Stimulated activated CD4-positive, alpha-beta T cell treated with anti-CD3 and anti-CD28 coated beads, Interleukin-1b, Interleukin-23, amount 100 ng/mL, for 1 hour (primary cell): Measurements from ENCODE around the gene HLA-A.

Source experiments
- DNase-seq, 2 donors: peaks; one replicate each; pipeline ENCODE4 v3.0.0-alpha.2; 2020; ENCODE audit warnings: low read depth in 2 of 2

Gene HLA-A

DNA sequence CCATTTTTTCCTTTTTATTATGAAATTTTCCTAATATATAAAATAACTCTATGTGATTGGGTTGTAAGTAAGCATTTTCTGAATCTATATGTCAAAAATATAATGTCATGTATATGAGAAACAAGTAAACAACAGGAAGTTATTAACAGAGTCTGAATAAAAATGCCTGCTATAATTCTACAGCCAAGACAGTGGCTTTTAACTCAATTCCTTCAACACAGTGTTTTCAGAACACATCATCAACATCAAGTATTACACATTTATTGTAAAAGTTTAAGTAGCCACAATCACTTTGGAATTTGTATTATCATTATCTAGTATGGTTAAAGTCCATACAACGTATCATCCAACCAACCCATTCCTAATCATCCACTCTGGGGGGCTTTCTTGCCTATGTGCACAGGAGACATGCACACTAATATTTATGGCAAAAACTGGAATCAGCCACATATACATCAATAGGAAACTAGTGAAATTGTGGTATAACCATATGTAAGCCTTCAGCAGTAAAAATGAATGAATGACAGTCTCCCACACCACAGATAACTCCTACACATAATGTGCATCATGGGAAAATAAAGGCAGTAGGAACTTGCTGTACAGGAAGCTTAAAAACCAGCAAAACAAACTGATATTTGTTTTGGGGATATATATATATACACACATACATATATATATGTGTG, 6.9 kb upstream of the HLA-A start:
- no peak for DNase-seq

DNA sequence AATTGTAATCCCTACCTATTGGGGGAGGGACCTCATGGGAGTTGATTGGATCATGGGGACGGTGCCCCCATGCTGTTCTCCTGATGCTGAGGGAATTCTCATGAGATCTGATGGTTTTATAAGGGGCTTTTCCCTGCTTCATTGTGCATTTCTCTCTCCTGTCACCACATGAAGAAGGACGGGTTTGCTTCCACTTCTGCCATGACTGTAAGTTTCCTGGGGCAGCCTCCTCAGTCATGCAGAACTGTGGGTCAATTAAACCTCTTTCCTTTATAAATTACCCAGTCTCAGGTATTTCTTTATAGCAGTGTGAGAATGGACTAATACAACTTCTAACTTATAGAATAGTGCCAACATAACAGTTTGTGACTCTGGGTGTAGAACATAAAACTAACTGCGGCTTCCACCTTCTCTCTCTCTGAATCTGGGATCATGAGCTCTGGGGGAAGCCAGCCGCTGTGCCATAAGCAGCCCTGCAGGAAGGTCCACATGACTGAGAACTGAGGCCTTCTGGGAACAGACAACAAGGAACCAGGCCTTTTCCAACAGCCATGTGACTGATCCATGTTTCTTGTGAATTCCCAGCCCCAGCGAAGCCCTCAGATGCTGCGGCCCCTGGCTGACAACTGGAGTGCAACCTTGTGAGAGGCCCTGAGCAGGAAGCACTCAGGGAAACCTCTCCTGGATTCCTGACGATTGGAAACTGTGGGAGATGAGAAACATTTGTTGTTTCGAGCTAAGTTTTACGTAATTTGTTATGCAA, 3.4 kb upstream of the HLA-A start:
- no peak for DNase-seq

DNA sequence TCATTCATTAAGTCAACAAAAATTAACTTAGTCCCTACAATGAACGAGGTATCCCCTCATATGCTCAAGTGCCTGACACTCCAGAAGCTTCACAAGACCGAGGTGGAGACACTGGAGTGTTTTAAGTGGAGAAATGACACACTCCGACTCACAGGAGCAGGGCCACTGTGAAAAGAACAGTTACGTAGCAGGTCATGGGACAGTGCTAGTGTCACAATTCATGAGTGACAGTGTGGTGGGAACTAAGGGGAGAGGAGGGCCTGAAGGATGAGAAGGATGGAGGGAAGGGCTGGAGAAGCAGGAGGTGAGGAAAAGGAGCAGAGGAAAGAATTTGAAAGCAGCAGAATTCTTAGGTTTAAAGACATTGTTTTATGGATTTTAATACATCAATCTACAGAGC, 1.3 kb upstream of the HLA-A start:
- DNase-seq: no peak

DNA sequence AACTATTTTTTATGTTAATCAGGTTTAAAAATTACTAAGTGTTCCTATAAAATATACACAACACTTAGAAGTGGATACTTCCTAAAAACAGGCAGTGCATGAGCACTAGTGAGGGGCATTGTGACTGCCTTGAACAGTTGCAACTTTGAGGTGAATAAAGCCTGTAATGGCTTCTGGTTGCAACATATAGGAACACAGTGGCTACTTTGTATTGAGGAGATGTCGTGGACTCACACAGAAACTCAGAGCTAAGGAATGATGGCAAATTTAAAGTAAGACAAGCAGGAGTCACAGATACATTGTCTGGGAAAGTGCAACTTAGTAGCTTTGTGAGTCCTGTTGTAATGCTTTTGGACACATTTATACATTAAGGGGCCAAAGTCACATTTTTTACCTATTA, 861 bp upstream of the HLA-A start:
- no peak for DNase-seq

DNA sequence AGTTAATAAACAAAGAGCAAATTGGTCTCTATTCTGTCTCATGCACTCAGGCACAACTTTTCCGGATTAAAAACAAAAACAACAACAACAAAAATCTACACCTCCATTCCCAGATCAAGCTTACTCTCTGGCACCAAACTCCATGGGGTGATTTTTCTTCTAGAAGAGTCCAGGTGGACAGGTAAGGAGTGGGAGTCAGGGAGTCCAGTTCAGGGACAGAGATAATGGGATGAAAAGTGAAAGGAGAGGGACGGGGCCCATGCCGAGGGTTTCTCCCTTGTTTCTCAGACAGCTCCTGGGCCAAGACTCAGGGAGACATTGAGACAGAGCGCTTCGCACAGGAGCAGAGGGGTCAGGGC, 437 bp upstream of the HLA-A start:
- no peak for DNase-seq

DNA sequence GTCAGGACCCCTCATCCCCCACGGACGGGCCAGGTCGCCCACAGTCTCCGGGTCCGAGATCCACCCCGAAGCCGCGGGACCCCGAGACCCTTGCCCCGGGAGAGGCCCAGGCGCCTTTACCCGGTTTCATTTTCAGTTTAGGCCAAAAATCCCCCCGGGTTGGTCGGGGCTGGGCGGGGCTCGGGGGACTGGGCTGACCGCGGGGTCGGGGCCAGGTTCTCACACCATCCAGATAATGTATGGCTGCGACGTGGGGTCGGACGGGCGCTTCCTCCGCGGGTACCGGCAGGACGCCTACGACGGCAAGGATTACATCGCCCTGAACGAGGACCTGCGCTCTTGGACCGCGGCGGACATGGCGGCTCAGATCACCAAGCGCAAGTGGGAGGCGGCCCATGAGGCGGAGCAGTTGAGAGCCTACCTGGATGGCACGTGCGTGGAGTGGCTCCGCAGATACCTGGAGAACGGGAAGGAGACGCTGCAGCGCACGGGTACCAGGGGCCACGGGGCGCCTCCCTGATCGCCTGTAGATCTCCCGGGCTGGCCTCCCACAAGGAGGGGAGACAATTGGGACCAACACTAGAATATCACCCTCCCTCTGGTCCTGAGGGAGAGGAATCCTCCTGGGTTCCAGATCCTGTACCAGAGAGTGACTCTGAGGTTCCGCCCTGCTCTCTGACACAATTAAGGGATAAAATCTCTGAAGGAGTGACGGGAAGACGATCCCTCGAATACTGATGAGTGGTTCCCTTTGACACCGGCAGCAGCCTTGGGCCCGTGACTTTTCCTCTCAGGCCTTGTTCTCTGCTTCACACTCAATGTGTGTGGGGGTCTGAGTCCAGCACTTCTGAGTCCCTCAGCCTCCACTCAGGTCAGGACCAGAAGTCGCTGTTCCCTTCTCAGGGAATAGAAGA, 978 bp downstream of the HLA-A start:
- no peak for DNase-seq

DNA sequence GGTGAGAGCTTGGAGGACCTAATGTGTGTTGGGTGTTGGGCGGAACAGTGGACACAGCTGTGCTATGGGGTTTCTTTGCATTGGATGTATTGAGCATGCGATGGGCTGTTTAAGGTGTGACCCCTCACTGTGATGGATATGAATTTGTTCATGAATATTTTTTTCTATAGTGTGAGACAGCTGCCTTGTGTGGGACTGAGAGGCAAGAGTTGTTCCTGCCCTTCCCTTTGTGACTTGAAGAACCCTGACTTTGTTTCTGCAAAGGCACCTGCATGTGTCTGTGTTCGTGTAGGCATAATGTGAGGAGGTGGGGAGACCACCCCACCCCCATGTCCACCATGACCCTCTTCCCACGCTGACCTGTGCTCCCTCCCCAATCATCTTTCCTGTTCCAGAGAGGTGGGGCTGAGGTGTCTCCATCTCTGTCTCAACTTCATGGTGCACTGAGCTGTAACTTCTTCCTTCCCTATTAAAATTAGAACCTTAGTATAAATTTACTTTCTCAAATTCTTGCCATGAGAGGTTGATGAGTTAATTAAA, 3.0 kb downstream of the HLA-A start:
- DNase-seq: no peak

DNA sequence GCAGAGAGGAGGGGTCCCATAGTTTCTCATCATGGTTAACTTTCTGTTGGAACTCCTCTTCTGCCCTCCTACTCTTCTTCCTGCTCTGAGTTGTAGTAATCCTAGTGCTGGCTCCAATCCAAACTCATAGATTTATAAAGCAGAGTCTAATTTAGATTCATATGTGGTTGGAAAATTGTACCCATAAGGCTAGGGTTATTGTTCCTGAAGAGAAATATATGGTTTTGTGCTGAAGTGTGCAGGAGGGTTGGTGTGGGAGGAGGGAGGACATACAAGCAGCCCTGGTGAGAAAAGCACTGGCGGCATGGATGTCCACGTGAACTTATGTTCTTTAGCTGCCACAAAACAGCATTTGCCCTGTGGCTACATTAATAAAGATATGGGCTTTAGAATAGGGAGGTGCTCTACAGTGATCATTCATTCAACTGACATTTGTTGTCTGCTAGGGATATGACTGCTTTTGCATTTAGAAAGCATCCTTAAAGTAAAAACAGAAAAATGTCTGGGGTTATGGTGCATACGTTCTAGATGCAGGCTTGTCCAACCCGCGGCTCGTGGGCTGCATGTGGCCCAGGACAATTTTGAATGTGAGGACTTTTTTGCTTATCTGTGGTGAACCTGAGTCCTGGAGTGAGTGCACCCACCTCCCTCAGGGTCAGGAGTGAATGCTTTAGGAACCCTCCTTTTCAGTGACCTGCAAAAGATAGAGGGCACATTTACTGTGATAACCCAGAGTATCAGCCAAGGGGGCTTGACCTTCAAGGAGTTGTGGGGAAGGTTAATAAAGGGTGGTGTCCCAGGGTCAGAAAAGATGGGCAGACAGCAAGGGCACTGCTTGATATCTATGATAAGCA, 4.1 kb downstream of the HLA-A start:
- DNase-seq: no peak

DNA sequence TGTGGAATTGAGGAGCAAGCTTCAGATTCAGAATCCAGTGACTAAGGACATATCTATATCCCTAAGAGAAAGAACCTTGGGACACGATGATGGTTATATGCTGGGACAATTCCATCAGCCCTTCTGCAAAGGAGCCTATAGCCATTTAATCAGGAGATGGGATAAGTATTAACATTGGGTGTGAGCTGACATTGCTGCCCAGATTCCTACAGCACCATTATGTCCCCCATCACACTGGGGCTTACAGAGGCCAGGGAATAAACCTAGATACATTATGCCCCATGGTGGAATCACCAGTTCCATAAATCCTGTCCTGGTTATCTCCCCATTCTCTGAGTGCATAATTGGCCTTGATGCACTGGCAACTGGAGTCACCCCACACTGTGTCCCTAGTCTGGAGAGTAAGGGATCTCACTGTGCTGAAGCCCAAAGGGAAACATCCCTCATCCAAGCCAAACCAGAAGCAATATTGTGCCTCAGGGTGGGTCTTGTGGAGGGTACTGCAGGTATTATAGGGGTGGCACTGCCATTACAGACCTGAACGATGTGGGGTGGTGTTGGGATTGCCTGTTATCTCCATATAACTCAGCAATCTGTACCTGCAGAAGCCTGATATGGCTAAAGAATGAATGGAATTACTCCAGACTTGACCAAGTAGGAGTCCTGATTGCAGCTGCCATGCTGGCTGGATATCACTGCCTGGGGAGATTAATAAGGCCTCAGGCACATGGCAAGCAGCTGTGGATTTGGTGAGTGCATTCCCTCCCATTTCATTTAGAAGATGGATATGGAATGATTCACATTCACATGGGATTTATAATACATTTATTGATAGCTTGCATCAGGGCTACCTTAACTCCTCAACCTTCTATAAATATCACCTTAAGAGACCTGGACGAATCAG, 5.0 kb downstream of the HLA-A start:
- DNase-seq: no peak

DNA sequence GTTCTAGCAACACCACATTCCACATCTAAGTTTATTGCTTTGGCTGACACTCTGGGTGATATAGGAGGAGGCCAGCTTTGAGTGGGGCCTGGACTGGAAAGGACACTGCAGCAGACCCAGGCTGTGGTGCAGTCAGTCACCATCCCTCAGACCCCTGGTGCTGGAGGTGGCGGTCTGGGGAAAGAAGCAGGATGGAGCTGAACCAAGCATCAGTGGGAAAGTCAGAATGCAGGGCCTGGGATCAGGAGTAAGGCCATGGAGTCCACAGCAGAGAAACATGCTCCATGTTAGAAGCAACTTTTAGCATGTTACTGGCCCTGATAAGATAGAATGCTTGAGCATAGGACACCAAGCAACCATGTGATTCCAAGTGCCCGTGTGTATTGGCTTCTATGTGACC, 5.9 kb downstream of the HLA-A start:
- DNase-seq: no peak

DNA sequence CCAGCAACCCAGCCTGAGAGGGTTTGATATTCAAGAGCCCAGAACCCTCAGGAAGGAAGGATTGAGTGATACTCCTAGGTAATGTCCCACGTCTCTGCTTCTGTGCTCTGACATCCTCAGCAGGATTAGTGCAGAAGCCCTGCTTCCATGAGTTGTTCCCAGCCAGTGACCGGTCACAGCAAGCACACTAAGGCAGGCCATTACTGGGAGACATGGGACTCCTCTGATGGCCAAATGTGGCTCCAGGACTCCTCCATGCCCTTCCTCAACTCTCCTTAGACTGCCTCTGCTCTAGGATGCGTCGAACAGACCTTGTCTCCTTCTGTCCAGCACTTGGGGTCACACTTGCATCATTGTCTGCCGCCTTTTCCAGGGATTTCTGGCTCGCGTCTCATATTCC, 7.6 kb downstream of the HLA-A start:
- no peak for DNase-seq

DNA sequence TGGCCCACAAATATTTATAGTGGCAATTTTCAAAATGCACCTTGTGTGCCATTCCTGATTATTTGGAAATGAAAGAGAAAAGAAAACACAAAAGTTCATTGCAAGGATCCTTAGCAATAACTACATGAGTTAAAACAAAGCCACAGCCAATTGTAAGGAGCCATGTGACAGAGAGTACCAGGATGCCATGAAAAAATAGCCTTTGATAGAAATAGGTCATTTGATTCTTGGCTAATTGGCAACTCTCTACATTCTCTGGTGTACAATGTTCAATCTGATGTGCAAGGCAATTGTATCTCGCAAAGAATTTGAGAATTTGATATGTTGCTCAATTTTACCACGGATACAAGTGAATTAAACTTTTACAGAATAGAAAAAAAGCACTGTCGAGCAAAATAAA, 9.6 kb downstream of the HLA-A start:
- no peak for DNase-seq

DNA sequence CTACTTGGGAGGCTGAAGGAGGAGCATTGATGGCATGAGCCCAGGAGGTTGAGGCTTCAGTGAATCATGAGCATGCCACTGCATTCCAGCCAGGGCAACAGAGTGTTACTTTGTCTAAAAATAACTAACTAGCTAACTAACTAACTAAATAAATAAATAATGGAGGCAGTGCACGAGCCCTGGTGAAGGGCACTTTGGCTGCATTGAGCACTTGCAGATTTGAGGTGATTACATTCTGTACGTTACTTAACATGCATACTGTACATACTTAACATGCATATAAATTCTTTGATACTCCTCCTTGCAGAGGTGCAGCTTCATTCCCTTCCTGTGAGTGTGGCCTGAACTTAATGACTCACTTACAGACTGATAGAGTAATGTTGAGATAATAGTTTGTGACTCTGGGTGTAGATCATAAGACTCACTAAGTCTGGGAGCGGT, 10.7 kb downstream of the HLA-A start:
- DNase-seq: no peak

DNA sequence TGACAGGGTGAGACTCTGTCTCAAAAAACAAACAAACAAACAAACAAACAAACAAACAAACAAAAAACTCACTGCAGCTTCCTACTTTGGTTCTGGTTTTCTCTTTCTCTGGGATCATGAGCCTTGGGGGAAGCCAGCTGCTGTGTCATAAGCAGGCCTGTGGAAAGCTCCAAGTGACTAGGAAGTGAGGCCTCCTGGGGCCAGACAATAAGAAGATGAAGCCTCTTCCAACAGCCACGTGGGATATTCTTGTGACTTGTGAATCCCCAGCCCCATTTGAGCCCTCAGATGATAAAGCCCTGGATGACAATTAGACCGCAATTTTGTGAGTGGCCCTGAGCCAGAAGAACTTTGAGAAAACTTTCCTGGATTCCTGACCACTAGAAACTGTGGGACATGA, 11.4 kb downstream of the HLA-A start:
- no peak for DNase-seq

DNA sequence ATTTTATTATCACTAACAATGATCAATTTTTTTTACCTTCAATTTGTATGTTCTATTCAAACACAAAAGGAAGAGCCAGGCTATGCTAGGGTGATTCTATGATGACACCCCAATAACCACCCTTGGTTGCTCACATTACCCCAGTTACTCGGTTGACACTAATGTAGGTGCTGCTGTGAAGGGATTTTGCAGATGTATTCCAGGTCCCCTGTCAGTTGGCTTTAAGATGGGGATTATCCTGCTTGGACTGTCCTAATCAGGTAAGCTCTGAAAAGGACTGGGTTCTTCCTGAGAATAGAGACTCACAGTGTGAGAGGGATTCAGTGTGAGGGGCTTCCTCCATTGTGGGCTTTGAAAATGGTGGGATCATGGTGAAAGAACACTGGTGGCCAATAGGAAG, 11.9 kb downstream of the HLA-A start:
- DNase-seq: no peak

DNA sequence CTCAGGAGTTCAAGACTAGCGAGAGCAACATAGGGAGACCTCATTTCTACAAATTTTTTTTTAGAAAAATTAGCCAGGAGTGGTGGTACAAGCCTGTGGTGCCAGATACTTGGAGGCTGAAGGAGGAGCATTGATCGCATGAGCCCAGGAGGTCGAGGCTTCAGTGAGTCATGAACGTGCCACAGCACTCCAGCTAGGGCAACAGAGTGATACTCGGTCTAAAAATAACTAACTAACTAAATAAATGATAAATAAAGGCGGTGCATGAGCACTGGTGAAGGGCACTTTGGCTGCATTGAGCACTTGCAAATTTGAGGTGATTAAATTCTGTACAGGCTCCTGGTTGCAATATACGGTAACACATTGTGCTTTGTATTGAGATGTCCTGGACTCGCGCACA, 13.5 kb downstream of the HLA-A start:
- DNase-seq: no peak

DNA sequence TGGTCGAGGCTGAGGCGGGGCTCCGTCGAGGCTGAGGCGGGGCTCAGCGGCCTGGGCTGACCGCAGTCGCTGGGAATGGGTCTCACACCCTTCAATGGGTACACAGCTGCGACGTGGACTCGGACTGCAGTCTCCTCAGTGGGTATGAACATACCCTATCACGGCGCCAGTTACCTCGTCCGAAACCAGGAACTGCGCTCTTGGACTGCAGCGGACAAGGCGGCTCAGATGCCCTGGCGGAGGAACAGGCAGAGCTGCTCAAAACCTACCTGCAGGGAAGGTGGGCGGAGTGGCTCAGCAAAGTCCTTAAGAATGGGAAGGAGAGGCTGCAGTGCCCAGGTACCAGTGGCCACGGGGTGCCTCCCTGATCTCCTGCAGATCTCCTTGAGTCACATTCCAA, 14.2 kb downstream of the HLA-A start:
- no peak for DNase-seq

DNA sequence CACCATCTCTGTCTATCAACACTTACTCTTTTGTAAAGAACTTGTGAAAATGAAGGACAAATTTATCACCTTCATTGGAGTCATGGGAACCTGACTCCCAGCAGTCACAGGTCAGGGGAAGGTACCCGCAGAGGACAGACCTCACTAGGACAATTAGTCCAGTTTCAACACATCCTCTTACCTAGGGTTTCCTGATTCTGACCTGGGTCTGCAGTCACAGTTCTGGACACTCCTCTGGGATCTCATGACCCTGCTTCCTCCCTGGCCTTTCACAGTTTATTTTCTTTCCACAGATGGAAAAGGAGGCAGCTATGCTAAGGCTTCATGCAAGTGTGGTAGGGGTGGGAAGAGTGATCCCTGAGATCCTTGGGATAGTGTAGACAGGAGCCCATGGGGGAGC, 15.7 kb downstream of the HLA-A start:
- DNase-seq: no peak

DNA sequence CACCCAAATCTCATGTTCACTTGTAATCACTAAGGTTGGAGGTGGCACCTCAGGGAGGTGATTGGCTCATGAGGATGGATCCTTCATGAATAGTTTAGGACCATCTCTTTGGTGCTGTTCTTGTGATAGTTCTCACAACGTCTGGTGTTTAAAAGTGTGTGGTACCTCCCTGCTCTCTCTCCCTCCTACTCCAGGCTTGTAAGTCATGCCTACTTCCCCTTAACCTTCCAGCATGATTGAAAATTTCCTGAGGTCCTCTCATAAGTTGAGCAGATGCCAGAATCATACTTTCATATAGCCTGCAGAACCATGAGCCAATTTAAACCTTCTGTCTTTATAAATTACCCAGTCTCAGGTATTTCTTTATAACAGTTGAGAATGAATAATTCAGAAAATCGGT, 16.6 kb downstream of the HLA-A start:
- no peak for DNase-seq

DNA sequence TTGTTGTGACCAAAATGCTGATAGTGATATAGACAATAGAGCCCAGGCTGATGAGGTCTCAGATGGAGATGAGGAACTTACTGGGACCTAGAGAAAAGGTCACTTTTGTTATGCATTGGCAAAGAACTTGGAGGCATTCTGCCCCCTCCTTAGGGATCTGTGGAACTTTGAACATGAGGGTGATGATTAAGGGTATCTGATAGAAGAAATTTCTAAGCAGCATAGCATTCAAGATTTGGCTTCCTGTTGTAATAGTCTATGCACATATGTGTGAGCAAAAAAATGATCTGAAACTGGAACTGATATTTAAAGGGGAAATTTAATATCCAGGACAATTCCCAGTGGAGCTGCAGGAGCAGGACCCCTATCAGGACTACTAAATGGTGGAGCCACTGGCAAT, 17.1 kb downstream of the HLA-A start:
- DNase-seq: no peak
